HG03196 (cell line): Measurements from ENCODE around the gene TINCR.
"Not testable (repeated sequence)": the region's sequence is repeated elsewhere in the genome, so short reads cannot be mapped to it uniquely, and the experiment has no call there.

Experiments used
- ATAC-seq: cut with Tn5 transposase; IDR thresholded peaks from one replicate; pipeline ENCODE4 v1.9.1; 2021; ENCODE audit not compliant: unreplicated experiment

Gene TINCR

DNA sequence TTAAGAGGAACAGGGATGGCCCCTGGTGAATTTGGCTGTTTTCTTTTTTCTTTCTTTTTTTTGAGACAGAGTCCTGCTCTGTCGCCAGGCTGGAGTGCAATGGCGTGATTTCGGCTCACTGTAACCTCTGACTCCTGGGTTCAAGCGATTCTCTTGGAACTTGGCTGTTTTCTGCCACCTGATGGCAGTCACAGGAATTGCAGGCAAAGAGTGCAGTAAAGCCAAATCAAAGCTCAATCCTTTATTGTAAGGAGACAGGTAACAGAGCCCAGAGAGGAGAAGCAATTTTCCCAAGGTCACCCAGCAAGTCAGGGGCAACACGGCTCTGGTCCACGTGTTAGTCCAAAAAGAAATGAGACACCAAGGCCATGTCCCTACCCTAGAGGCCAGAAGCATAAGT lies 6.2 kb downstream of the TINCR start:
- no peak for ATAC-seq

DNA sequence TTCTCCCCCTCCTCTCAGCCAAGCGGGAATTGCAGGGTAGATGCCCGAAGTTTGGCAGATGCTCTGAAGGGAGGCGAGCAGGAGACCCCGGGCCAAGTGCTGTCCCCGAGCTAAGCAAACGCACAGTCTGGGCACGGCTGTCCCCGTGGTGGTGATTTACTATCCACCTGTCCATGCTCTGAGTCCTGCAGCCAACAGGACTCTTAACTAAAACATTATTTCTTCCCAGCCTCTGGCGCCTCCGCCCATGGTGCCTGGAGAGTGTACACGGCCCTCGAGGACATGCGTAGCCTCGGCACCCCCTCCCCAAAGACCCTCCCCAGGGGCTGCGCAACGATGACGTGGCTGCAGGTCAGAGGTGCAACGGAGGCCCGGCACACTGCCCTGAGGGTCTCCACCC lies 7.6 kb downstream of the TINCR start:
- ATAC-seq: no peak

DNA sequence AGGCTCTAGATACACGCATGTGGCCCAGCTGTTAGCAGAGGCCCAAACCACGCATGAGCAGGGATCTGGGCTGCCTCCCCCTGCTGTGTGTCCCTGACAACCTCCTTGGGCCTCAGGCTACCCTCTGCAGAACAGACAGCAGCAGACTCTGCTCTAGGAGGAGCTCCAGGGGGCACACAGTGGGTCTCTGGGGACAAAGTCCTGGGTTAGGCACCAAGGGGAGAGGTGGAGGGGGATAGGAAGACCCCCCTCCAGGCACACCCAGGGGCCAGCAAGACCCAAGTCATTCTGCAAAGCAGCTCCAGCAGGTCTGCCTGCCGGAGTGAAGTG lies 8.0 kb downstream of the TINCR start:
- no peak for ATAC-seq

DNA sequence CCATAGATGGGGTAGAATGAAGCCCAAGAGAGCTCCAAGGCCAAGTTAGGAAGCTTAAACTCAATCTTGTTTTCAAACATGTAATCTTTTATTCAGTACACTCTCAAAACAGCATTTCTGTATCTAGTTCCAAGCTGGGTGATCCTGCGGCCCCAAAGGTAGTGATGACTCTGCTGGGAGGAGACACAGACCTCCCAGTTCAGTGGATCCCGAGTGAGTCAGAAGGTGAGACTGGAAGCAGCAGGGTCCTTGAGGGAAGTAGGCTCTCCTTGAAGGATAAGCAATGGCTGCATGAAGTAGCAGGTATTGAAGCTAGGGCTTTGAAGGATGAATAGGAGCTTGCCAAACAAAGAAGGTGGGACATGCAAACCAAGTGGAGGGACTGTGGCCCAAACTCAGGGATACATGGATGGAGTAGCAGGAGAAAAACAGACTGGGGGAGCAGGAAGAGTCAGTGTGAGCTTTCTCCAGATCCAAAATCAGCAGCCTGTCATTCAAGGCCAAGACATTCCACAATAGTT lies 9.6 kb downstream of the TINCR start:
- no peak for ATAC-seq

DNA sequence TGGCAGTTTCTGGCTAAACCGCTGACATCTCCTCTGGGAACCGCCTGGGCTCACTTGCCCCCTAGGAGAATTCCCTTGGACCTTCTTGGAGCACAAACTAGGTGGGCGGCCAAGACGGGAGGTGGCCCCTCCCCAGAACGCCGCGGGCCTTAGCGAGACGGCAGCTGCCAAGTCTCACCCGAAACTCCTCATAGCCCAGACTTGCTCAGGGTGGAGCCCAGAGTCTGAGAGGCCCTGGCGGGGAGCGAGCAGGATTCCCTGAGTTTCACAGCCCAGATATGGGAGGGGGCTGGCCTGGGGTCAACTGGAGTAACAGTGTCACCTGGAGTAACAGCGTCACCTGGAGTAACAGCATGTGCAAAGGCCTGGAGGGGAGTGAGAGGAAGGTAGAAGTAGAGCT lies 10.1 kb downstream of the TINCR start:
- no peak for ATAC-seq

DNA sequence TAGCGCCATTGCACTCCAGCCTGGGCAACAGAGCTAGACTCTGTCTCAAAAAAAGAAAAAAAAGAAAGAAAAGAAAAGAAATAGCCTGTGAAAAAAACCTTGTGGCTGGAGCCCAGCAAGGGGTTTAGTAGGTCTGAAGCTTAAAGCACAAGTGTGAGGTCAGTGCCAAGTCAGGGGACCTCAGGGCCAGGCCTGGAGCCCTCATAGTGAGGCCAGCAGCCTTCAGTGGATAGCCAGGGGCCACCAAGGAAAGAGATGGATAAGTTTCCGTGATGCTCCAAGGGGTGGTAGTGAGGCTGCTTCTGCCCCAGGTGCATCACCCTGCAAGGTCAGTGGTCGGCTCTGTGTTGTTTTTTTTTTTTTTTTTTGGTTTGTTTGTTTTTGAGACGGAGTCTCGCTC lies 12.9 kb downstream of the TINCR start:
- ATAC-seq: no peak

DNA sequence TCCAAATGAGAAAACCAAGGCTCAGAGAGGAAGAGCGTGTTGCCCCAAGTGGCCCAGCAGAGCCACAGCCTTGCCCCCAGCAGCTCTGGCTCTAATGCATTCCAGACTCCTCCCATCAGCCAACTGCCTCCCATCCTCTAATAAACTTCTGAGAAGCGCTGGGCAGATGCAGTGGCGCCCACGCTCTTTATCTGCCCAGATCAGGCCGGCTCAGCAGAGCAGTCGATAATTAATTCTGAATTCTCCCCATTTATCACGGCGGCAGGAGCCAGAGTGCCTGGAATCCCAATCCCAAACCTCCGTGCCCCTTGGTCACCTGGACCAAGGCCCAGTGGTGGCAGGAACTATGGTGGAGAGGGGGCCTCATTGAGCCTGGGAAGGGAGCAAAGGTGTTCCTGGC lies 13.9 kb downstream of the TINCR start:
- ATAC-seq: no peak

DNA sequence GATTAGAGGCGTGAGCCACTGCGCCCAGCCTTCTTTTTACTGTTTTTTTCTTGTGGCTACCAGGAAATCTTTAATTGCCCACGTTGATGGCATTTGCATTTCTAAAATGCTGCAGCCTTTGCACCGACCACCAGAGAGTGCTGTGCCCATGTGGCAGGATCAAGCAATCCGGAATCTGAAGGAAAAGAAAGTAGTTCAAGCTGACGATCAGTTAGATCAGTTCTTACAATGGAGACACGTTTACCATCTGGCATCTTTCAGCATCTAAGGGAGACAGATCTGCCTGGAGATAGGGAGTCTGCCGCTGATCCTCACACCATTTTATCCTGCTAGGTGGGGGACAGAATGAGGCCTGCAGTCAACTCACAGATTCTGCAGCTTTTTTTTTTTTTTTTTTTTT lies 19.9 kb downstream of the TINCR start:
- no peak for ATAC-seq

DNA sequence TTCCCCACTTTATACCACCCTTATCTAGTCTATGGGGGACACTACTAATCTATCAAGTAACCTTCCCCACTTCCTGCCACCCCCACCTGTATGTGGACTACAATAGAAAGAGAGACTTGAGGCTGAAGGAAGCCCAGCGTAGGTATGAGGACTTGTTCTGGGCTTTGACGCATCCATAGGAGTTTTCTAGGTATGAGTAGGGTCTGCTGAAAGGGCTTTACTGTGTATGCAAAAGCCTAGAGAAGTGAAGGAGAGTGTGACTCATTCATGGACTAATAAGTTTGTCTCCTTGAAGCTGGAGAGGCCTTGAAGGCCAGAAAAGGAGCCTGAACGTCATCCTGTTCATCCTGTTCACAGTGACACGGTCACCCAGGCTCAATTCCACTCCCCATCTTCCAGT lies 21.8 kb downstream of the TINCR start:
- no peak for ATAC-seq

DNA sequence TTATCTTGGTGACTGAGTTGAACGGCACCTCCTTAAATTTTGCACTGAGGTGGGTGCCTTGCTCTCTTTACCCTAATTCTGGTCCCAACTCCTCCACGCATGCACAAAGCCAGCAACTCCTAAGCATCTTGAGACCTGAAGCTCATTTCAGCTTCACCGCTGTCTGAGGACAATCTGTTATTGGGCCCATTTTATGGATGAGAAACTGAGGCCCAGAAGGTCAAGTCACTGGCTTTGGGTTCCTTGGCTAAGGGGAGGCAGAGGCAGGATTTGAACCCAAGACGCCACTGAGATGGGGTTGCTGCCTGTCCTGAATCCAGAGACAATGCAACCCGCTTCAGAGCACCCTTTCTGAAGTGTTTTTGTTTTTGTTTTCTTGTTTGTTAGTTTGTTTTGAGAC lies 22.7 kb downstream of the TINCR start:
- no peak for ATAC-seq

DNA sequence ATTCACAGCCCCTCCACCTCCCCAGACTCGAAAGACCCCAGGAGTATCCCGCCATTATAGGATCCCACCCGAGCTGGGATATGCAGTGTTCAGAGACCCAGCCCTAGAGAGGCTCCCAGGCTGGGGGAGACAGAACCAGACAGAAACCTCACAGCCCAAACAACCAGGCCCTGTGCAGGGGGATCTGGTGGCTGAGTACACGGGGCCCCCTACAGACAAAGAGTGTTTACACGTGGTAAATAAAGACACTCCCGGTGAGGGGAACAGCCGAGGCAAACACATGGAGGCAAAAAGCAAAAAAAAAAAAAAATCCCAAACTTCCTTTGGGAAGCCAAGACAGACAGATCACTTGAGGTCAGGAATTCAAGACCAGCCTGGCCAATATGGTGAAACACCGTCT lies 25.1 kb downstream of the TINCR start:
- ATAC-seq: no peak

DNA sequence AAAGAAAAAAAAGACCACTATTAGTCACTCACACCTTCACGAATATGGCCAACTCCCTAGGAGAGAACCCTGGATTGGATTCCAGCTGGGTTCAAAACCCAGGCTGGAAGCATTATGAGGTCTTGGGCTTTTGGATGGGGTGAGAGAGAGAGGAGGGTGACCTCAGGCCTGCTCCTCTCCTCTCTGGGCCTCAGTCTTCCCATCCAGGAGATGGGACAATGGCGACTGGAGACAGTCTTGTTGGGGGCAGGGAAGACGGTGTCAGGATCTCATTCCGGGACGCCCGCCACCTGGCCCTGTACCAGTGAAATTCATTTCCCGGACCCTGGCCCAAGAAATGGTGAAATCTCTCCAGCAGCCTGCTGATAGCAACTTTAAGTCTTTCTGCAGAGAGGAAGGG lies 26.3 kb downstream of the TINCR start:
- no peak for ATAC-seq

DNA sequence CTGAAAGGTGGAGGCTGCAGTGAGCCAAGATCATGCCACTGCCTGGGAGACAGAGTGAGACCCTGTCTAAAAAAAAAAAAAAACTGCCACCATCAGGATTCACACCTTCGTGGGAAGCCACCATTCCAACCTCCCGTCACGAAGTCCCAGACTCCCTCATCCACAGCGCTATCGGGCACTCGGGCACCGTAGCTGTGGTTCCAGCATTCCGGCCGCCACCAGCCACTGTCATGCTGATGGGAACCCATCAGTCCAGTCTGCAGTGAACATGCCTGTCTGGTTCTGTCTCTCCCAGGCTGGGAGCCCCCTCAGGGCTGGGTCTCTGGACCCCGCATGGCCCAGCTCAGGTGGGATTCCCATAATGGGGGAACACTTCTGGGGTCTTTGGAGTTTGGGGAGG lies 27.5 kb downstream of the TINCR start:
- no peak for ATAC-seq

DNA sequence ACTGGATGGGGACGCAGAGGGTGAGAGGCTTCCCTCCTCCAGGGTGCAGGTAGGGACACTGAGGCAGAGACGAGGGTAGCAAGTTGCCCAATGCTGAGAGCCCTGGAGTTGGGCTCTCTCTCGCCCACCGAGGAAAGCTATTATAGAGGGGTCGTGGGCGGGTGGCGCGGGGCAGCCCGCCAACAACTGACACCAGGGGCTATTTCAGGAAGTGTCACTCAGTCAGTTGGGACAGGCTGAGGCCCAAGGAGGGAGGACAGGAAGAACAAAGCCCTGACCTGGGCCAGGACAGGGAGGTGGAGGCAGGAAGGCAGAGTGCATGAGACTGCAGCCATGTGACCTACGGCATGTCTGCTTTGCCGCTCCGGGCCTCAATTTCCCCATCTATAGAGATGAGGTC lies 29.9 kb downstream of the TINCR start:
- no peak for ATAC-seq

DNA sequence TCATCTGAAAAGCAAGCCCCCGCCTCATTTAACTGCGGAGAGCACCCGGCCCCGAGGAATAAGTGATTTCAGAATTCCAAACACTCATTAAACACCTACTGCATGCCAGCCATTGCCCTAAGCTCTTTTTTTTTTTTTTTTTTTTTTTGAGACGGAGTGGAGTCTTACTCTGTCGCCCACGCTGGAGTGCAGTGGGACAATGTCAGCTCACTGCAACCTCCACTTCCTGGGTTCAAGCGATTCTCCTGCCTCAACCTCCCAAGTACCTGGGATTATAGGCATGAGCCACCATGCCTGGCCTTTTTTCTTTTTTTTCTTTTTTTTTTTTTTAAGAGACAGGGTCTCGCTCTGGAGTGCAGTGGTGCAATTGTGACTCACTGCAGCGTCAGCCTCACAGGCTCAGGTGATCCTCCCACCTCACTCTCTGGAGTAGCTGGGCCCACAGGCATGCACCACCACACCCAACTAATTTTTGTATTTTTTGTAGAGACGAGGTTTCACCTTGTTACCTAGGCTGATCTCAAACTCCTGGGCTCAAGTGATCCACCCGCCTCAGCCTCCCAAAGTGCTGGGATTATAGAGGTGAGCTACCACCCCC lies 30.7 kb downstream of the TINCR start:
- not testable (repeated sequence) for ATAC-seq

DNA sequence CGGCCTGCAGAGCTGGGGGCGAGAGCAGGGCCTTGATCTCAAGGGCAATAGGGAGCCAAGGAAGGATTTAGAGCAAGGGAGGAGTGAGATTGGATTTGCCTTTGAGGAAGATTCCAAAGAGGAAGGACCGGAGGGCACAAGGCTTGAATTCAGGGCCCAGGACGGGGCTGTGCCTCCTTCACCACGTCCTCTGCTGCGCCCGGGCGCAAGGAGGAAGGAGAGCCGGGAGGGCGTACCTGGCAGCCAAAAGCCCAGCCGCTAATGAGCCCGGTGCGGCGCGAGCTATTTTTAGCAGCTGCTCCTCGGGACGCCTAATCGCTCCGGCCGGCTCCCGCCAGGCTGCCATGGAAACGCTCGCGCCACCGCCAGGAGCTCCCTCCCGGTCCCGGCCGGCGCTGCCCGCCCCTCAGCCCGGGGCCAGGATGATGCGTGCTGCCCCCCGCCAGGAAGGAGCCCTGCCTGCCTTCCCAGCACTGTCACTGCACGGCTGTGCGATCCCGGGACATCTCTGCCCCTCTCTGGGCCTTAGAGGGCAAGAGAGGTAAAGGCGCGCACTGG lies 31.3 kb downstream of the TINCR start:
- no peak for ATAC-seq

DNA sequence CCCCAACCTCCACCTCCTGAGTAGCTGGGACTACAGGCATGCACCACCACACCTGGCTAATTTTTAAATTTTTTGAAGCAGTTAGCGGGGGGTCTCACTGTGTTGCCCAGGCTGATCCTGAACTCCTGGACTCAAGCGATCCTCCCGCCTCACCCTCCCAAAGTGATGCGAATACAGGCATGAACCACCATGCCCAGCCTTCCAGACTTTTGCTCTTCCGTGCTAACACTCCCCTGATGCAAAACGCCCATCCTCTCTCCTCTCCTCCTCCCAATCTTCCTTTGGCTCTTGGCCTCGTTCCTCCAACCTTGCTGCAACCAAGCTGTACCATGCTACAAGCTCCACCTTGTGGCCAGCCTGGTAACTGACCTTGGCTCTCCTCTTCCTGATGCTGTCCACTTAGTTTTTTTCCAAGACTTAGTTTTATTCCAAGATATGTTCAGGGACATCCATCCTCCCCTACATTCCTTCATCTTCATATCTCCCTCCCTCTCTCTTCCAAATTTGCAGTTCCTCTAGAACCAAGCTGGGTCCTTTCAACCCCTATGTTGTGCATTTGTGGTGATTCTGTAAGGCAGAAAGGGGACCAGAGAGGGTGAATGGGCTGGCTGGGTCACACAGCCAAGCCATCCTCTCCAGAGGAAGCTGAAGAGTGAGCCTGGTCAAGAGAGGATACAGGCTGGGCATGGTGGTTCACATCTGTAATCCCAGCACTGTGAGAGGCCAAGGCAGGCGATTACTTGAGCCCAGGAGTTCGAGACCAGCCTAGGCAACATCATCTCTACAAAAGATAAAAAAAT lies 32.8 kb downstream of the TINCR start:
- no peak for ATAC-seq

DNA sequence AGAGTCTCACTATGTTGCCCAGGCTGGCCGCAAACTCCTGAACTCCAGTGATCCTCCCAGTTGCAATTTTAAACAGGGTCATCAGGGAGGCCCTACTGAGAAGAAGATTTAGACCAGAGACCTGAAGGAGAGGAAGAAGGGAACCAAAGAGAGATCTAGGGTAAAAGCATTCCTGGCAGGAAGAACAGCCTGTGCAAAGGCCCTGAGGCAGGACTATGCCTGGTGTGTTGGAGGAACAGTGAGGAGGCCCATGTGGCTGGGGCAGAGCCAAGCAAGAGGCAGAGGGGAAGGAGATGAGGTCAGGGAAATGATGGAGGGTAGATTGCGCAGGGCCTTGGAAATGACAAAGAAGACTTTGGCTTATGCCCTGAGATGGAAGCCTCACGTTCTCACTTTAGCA lies 34.5 kb downstream of the TINCR start:
- no peak for ATAC-seq

DNA sequence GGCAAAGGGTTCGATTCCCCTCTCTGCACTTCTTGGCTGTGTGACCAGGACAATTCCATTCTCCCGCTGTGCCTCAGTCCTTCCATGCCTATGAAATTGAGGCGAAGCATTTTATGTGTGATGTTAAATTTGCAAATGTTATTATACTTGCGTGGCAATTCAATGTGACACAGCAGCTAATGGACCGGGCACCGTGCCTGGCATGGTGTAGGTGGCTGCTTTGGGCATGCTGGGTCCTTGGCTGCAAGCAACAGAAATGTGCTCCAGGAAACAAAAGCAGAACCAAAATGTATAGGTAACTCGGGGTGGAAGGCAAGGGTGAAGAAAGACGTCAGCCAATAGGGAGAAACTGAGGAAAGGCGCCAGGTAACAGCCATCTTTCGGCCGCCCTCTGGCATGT lies 37.1 kb downstream of the TINCR start:
- ATAC-seq: no peak

DNA sequence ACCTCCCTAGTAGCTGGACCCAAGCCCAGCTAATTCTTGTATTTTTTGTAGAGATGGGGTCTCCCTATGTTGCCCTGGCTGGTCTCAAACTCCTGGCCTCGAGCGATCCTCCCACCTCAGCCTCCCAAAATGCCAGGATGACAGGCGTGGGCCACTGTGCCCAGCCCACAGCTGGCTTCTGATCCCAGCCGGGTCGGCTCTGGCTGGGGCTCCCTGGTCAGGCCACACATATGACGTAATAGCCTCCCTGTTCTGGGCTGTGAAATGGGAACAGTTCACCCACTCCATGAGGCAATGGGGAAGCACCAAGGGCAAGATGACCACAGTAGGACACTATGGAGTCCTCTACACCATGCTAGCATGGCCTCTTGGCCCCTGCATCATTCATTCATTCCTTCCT lies 41.1 kb downstream of the TINCR start:
- ATAC-seq: no peak

DNA sequence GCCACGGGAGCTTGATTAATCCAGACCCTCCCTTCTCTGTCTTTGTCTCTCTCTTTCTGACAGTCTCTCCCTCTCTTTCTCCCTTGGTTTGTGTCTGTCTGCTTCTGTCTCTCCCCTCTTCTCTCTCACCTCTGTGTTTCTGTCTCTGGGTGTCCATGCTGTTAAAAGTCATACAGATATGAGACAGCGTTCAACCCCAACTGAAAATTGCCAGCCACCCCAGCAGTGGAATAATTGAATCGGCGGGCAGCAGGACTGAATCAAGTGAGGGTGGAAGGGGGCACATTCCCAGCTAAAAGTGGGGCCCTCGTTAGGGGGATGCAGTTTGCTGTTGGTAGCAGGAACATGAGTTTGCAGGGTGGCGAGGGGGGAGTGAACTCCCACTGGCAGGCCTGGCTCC lies 43.7 kb downstream of the TINCR start:
- no peak for ATAC-seq

DNA sequence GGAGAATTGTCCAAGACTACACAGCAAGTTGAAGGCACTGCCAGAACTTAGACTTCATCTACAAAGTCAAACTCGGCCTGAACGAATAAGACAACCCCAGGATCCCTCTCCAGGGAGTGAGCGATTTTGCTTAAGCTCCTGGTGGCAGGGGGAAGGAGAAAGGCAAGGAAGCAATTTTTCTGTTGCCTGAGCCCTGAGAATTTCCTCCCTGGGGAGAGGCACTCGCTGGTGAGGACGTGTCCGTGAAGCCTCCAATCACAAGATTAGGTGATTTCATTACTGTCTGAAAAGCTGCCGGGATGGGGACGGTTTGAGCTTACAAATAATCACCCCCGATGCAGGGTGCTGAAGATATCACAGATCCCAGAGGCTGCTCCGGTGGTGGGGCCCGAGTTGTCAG lies 45.6 kb downstream of the TINCR start:
- ATAC-seq: no peak

DNA sequence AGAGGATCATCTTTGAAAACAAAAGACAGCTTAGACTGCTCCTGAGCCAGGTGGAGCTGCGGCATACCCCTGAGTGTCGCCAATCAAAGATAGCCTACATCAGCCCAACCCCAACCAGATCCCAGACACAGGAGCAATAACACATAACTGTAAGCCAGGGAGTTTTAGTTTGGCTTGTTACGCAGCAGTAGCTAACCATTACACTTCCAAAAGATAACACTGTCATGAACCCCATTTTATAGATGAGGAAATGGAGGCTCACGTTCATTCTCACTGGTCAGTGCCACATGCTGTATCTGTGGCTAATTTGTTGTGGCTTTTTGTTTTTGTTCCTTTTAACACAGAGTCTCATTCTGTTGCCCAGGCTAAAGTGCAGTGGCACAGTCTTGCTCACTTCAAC lies 47.3 kb downstream of the TINCR start:
- no peak for ATAC-seq
